GM12875 (cell line): ENCODE measurements around the gene FERD3L.

ENCODE experiments used
- H3K4me3 ChIP-seq: one replicate; pipeline ENCODE4 v1.5.1; 2011; ENCODE audit warnings: low read depth, low read length, control low read depth
- TF ChIP-seq, protein P1 (sequence below): IDR thresholded peaks from 2 replicates; pipeline ENCODE4 v1.5.1; 2011; ENCODE audit warnings: low read depth, mild to moderate bottlenecking, control low read depth, inconsistent platforms, low read length, moderate library complexity, borderline replicate concordance; ENCODE audit not compliant: insufficient read depth

Gene FERD3L

DNA sequence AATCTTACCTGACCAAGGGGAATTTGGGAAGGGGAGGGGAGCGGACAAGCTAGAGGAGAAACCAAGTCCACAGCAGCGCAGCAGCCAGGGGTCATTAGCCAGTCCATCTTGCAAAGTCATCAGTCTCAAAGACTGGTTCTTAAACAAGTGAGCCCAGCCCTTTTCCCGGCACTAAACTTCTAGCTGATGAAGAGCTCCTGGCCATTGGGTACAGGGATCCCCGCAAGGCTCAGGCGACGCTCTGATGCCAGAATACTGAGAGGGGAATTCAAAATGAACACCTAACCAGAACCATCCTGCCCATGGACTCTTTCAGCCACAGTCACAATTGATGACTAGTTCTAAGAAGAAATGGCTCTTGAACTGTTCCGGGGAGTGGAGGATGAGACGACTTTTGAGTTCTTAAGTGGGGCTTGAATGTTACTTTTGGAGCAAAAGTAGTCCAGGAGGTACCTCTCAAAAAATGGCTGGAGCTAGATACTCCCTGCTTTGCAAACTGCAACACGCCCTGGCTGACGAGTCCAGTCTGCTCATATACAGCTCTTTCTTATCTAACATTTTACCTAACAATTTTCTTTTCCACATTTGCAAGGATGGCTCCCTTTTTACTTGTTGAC lies 25.2 kb downstream of the FERD3L start:
- no peak overlapping the region for H3K4me3 ChIP-seq
- TF ChIP-seq, protein P1, sequence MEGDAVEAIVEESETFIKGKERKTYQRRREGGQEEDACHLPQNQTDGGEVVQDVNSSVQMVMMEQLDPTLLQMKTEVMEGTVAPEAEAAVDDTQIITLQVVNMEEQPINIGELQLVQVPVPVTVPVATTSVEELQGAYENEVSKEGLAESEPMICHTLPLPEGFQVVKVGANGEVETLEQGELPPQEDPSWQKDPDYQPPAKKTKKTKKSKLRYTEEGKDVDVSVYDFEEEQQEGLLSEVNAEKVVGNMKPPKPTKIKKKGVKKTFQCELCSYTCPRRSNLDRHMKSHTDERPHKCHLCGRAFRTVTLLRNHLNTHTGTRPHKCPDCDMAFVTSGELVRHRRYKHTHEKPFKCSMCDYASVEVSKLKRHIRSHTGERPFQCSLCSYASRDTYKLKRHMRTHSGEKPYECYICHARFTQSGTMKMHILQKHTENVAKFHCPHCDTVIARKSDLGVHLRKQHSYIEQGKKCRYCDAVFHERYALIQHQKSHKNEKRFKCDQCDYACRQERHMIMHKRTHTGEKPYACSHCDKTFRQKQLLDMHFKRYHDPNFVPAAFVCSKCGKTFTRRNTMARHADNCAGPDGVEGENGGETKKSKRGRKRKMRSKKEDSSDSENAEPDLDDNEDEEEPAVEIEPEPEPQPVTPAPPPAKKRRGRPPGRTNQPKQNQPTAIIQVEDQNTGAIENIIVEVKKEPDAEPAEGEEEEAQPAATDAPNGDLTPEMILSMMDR: no peak

DNA sequence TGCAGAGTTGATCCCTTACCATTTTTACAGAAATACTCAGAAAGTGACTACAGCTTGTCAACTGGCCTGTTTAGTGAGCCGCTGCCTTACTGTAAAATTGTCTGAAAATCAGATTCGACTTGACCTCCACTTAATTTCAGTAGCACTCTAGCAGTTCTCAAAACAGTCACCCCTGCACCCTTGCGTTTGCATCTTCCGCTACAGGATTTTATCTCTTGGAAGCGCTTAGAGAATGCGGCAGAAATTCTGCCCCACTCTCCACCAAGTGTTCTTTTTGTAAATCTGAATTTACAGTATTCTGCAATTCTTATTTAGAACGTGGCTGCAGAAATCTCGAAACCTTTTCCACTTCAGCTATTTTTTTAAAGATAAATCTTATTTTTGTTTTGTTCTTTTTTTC lies 25.8 kb downstream of the FERD3L start:
- TF ChIP-seq, protein P1: no peak
- H3K4me3 ChIP-seq: no peak overlapping the region

DNA sequence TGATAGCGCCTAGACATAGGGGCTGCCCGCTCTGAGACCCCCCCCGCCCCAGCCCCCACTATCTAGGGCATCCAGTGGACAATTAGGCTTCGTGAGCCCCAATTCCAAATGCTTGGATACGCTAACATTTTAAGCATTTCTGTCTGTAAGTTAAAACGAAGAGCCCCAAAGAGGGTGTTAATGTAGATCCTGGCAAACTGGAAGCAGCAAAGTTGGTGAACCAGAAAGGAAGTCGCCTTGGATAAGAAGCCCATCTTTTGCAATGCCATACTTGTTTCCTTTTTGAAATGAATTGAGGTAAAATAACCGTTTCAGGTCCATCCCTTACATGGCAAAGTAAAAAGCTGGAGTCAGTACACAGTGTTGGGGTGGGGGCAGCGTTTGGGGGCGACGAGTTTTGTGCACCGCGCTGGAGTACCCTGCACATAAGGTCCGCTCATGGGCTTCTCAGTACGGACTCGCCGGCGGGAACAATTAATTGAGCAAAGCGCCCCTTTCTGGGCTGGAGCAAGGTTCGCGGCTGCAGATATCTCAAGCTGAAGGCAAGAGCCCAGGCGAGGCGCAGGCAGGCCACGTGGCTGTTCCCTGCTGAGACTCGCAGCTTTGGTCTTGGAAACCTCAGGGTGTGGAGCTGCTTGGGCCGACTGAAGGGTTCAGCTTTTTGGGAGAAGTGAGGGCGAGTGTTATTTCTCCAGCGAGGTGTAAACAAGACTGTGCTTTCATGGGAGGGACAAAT lies 26.4 kb downstream of the FERD3L start:
- H3K4me3 ChIP-seq: no peak overlapping the region
- TF ChIP-seq, protein P1: no peak

DNA sequence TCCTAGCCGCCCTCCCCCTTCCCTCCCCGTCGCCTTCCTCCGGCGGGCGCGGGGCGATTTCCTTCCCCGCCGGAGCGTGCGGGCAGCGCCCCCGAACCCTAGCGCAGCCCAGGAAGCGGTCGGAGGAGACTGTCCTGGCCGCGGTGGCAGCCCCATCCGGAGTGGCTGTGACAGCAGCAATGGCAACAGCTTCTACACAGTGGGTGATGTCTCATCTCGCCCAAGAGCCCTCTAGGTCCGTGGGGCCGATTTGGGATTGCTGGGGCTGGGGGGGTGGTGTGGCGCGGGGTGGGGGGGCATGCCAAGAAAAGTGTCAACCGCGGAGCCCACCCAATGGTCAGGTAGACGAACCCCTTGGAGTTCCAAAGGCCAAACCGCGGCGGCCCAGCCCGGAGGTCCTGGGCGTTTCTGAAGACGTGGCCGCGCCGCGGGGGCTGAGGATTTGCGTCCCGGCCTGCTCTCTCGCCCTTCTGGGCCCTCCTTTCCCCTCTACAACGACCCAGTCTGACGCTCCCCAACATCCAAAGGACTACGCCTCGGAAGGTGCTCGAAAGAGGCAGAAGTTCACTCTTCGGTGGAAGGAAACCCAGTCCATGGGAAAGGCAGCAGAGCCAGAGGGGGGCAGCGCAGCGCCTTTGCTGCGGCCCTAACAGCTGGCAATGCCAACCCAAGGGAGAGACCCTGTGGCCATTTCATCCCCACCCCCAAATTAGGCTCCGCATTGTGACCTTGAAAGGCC lies 27.2 kb downstream of the FERD3L start:
- H3K4me3 ChIP-seq: no peak overlapping the region
- TF ChIP-seq, protein P1: no peak

DNA sequence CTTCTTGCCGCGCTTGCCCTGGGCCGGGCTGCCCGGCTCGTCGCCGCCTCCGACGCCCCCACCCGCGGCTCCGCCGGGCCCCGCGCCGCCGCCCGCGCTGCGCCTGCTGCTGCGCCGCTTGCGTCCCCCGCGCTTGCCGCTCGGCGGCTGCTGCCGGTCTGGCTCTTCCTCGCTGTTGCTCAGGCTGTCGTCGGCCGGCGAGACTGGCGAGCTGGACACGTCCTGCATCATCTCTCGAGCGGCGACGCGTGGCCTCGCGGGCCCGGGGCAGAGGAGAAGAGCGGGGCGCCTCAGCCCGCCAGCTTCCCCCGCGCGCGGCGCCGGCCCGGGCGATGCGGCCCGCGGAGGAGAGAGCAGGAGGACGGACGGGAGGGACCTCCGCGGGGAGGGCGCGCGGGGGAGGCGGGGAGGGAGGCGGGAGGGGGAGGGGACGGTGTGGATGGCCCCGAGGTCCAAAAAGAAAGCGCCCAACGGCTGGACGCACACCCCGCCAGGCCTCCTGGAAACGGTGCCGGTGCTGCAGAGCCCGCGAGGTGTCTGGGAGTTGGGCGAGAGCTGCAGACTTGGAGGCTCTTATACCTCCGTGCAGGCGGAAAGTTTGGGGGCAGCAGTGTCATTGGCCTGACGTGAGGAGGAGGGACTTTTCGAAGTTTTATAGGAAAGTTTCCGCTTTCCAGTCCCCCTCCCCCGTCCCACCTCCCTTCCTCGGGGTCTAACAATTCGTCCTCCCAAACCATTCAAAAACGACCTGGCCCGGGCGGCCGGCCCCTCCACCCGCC lies 27.9 kb downstream of the FERD3L start, which contains the start of gene TWIST1:
TSS of gene TWIST1 (minus strand) at position 546 of the 779 bp plus-strand sequence. CDS start at position 231, 315 bp downstream.
- no peak within 1 kb of the TSS for H3K4me3 ChIP-seq
- TF ChIP-seq, protein P1: no peak

DNA sequence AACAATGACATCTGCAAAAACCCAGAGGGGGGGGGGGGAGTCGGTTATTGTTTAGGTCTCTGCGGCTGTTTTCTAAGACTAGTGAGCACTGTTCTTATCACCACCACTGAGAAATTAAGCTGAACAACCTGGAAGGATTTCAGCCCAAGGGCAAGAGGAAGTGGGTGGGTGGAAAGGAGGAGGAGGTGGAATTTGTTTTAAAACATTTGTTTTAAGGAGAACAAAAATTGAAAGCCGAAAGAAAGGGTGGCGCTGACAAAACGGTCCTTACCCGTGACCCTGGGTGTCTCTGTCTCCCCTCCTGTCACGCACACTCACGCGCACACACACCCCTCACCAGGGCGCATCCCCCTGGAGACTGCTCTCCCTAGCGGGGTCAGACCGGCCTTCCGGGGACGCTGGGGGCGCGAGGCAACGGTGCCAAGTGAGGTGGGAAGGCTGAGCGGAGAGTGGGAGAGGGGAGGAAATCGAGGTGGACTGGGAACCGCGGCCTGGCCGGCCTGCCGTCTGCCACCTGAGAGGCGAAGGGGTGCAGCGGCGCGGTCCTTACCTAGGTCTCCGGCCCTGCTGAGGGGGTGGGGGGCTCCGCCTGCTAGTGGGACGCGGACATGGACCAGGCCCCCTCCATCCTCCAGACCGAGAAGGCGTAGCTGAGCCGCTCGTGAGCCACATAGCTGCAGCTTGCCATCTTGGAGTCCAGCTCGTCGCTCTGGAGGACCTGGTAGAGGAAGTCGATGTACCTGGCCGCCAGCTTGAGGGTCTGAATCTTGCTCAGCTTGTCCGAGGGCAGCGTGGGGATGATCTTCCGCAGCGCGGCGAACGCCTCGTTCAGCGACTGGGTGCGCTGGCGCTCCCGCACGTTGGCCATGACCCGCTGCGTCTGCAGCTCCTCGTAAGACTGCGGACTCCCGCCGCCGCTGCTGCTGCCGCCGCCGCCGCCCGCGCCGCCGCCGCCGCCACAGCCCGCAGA lies 28.8 kb downstream of the FERD3L start:
- no peak overlapping the region for H3K4me3 ChIP-seq
- TF ChIP-seq, protein P1: no peak
